ENCODE measurements around the gene HEATR3. TPM values are rescaled to one million over a fixed set of nuclear protein-coding genes. Genes with fewer than 3 reads are reported as not detected.

HEATR3 gene
- total and polyA plus RNA-seq, 2 experiments from 2014 or later = 7.5 to 29.9 TPM

DNA sequence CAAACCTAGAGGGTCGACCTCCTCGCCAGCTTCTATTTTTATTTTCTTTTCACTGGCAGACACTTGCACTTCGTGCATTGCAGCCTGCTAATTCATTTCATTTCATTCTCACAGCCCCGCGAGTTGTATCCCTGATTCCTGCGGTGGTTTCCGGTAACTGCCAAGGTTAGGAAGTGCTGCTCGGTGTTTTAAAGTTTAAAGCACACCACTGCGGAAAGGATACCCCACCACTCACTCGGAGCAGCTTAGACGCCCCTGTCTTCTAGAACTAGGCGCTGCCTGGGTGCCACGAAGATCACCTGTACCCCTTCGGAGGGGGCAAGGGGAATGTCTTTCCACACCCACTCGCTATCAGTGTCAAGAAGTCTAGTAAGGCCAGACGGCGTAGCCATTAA lies 40.2 kb upstream of the HEATR3 start:
- Histone ChIP-seq H3K36me3 (ENCODE audit: insufficient read depth) (peaks cover 7% of the 10 kb centered on the region), H3K4me1 (ENCODE audit: insufficient read depth) (peaks cover 6% of the 10 kb centered on the region; the same call in 1 of the 2 replicates), H3F3A (replicated peaks; ENCODE audit: low read depth) (no peaks in the 10 kb centered on the region), H3K9me2 (ENCODE audit: insufficient read depth) (no peaks in the 10 kb centered on the region), H4K20me1 (replicated peaks; ENCODE audit: insufficient read depth) (peaks cover 4% of the 10 kb centered on the region; the same call in 1 of the 2 replicates), H3K79me2 (replicated peaks; ENCODE audit: insufficient read depth) (peaks cover 34% of the 10 kb centered on the region), H3K4me3 (peak overlapping the region; percentile 95), H3K4me2 (peak overlapping the region; percentile 94), H3K27ac (ENCODE audit: low read depth) (no peak overlapping the region), H3K27me3 (ENCODE audit: insufficient read depth) (no peaks in the 10 kb centered on the region), H2AFZ (peak overlapping the region; percentile 93)
- H3K27me3 Mint-ChIP-seq (ENCODE audit: insufficient read depth, low read depth, poor library complexity) = no peaks in the 10 kb centered on the region
- peaks cover 17% of the 10 kb centered on the region; the same call in 2 of the 3 replicates for H3K4me1 Mint-ChIP-seq
- TF ChIP-seq, protein P1, sequence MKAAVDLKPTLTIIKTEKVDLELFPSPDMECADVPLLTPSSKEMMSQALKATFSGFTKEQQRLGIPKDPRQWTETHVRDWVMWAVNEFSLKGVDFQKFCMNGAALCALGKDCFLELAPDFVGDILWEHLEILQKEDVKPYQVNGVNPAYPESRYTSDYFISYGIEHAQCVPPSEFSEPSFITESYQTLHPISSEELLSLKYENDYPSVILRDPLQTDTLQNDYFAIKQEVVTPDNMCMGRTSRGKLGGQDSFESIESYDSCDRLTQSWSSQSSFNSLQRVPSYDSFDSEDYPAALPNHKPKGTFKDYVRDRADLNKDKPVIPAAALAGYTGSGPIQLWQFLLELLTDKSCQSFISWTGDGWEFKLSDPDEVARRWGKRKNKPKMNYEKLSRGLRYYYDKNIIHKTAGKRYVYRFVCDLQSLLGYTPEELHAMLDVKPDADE (IDR thresholded peaks at IDR 0.05) = no peak
- TF ChIP-seq, protein P2, sequence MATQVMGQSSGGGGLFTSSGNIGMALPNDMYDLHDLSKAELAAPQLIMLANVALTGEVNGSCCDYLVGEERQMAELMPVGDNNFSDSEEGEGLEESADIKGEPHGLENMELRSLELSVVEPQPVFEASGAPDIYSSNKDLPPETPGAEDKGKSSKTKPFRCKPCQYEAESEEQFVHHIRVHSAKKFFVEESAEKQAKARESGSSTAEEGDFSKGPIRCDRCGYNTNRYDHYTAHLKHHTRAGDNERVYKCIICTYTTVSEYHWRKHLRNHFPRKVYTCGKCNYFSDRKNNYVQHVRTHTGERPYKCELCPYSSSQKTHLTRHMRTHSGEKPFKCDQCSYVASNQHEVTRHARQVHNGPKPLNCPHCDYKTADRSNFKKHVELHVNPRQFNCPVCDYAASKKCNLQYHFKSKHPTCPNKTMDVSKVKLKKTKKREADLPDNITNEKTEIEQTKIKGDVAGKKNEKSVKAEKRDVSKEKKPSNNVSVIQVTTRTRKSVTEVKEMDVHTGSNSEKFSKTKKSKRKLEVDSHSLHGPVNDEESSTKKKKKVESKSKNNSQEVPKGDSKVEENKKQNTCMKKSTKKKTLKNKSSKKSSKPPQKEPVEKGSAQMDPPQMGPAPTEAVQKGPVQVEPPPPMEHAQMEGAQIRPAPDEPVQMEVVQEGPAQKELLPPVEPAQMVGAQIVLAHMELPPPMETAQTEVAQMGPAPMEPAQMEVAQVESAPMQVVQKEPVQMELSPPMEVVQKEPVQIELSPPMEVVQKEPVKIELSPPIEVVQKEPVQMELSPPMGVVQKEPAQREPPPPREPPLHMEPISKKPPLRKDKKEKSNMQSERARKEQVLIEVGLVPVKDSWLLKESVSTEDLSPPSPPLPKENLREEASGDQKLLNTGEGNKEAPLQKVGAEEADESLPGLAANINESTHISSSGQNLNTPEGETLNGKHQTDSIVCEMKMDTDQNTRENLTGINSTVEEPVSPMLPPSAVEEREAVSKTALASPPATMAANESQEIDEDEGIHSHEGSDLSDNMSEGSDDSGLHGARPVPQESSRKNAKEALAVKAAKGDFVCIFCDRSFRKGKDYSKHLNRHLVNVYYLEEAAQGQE (IDR thresholded peaks at IDR 0.05; ENCODE audit: unreplicated experiment) = no peak
- TF ChIP-seq EZH2phosphoT487 (IDR thresholded peaks at IDR 0.05; ENCODE audit: unreplicated experiment) = no peak
- no peak for TF ChIP-seq JUNB (IDR thresholded peaks at IDR 0.05; ENCODE audit: unreplicated experiment)
- TF ChIP-seq EZH2 (IDR thresholded peaks at IDR 0.05; ENCODE audit: low read depth, unreplicated experiment) = no peak
- TF ChIP-seq, protein P3, sequence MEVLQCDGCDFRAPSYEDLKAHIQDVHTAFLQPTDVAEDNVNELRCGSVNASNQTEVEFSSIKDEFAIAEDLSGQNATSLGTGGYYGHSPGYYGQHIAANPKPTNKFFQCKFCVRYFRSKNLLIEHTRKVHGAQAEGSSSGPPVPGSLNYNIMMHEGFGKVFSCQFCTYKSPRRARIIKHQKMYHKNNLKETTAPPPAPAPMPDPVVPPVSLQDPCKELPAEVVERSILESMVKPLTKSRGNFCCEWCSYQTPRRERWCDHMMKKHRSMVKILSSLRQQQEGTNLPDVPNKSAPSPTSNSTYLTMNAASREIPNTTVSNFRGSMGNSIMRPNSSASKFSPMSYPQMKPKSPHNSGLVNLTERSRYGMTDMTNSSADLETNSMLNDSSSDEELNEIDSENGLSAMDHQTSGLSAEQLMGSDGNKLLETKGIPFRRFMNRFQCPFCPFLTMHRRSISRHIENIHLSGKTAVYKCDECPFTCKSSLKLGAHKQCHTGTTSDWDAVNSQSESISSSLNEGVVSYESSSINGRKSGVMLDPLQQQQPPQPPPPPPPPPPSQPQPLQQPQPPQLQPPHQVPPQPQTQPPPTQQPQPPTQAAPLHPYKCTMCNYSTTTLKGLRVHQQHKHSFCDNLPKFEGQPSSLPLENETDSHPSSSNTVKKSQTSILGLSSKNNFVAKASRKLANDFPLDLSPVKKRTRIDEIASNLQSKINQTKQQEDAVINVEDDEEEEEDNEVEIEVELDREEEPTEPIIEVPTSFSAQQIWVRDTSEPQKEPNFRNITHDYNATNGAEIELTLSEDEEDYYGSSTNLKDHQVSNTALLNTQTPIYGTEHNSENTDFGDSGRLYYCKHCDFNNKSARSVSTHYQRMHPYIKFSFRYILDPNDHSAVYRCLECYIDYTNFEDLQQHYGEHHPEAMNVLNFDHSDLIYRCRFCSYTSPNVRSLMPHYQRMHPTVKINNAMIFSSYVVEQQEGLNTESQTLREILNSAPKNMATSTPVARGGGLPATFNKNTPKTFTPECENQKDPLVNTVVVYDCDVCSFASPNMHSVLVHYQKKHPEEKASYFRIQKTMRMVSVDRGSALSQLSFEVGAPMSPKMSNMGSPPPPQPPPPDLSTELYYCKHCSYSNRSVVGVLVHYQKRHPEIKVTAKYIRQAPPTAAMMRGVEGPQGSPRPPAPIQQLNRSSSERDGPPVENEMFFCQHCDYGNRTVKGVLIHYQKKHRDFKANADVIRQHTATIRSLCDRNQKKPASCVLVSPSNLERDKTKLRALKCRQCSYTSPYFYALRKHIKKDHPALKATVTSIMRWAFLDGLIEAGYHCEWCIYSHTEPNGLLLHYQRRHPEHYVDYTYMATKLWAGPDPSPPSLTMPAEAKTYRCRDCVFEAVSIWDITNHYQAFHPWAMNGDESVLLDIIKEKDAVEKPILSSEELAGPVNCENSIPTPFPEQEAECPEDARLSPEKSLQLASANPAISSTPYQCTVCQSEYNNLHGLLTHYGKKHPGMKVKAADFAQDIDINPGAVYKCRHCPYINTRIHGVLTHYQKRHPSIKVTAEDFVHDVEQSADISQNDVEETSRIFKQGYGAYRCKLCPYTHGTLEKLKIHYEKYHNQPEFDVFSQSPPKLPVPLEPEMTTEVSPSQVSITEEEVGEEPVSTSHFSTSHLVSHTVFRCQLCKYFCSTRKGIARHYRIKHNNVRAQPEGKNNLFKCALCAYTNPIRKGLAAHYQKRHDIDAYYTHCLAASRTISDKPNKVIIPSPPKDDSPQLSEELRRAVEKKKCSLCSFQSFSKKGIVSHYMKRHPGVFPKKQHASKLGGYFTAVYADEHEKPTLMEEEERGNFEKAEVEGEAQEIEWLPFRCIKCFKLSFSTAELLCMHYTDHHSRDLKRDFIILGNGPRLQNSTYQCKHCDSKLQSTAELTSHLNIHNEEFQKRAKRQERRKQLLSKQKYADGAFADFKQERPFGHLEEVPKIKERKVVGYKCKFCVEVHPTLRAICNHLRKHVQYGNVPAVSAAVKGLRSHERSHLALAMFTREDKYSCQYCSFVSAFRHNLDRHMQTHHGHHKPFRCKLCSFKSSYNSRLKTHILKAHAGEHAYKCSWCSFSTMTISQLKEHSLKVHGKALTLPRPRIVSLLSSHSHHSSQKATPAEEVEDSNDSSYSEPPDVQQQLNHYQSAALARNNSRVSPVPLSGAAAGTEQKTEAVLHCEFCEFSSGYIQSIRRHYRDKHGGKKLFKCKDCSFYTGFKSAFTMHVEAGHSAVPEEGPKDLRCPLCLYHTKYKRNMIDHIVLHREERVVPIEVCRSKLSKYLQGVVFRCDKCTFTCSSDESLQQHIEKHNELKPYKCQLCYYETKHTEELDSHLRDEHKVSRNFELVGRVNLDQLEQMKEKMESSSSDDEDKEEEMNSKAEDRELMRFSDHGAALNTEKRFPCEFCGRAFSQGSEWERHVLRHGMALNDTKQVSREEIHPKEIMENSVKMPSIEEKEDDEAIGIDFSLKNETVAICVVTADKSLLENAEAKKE (CRISPR knock-in tag; IDR thresholded peaks at IDR 0.05) = no peak
- TF ChIP-seq STAT1 (IDR thresholded peaks at IDR 0.05; ENCODE audit: unreplicated experiment) = no peak
- TF ChIP-seq CREB1 (CRISPR knock-in tag; IDR thresholded peaks at IDR 0.05; ENCODE audit: low read depth) = no peak
- TF ChIP-seq, protein P4, sequence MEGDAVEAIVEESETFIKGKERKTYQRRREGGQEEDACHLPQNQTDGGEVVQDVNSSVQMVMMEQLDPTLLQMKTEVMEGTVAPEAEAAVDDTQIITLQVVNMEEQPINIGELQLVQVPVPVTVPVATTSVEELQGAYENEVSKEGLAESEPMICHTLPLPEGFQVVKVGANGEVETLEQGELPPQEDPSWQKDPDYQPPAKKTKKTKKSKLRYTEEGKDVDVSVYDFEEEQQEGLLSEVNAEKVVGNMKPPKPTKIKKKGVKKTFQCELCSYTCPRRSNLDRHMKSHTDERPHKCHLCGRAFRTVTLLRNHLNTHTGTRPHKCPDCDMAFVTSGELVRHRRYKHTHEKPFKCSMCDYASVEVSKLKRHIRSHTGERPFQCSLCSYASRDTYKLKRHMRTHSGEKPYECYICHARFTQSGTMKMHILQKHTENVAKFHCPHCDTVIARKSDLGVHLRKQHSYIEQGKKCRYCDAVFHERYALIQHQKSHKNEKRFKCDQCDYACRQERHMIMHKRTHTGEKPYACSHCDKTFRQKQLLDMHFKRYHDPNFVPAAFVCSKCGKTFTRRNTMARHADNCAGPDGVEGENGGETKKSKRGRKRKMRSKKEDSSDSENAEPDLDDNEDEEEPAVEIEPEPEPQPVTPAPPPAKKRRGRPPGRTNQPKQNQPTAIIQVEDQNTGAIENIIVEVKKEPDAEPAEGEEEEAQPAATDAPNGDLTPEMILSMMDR (conservative IDR thresholded peaks at IDR 0.05; ENCODE audit: low read depth in 2 of 2) = no peak
- no peak for TF ChIP-seq ZNF114 (CRISPR knock-in tag; IDR thresholded peaks at IDR 0.05)
- no peak for TF ChIP-seq NANOG (IDR thresholded peaks at IDR 0.05; ENCODE audit: borderline replicate concordance)
- no peak for TF ChIP-seq POLR2AphosphoS5 (IDR thresholded peaks at IDR 0.05; ENCODE audit: low read depth)
- TF ChIP-seq ZNF331 (CRISPR knock-in tag; IDR thresholded peaks at IDR 0.05; ENCODE audit: low read depth) = no peak
- peaks cover 10% of the 10 kb centered on the region; the same call in 2 of the 3 replicates for H3K36me3 Mint-ChIP-seq (ENCODE audit: low read depth)
- DNase-seq (ENCODE audit: low spot score) (no peak), ATAC-seq (peak; percentile 20)
- H3K27ac Mint-ChIP-seq = no peak overlapping the region; the same call in 1 of the 2 replicates
- peak overlapping the region; percentile 96 for H3K4me3 Mint-ChIP-seq
- no peaks in the 10 kb centered on the region for H3K9me3 Mint-ChIP-seq
